MM.1S (cell line): Measurements from ENCODE around the gene UNC5C.

Experiments used
- DNase-seq: peaks from one replicate; pipeline ENCODE4 v3.0.0-alpha.2; 2015
- H2AFZ ChIP-seq: fragments of 300-600 bp; sonication (generic); 2 replicates; pipeline ENCODE4 v1.6.0; 2016; ENCODE audit warnings: antibody characterized with exemption, low read length
- H3F3A ChIP-seq: fragments of 300-600 bp; sonication (generic); 2 replicates; pipeline ENCODE4 v1.6.1; 2016; ENCODE audit warnings: mild to moderate bottlenecking, antibody characterized with exemption, low read length, moderate library complexity, mixed read lengths; ENCODE audit not compliant: insufficient read depth
- H3K27ac ChIP-seq: fragments of 300-600 bp; sonication (generic); 2 replicates; pipeline ENCODE4 v1.5.1; 2016; ENCODE audit warnings: mild to moderate bottlenecking, low read length
- H3K27me3 ChIP-seq: fragments of 300-600 bp; sonication (generic); replicated peaks from 2 replicates; pipeline ENCODE4 v1.6.0; 2016; ENCODE audit warnings: low read length; ENCODE audit not compliant: insufficient read depth
- H3K36me3 ChIP-seq: fragments of 300-600 bp; sonication (generic); replicated peaks from 2 replicates; pipeline ENCODE4 v1.6.1; 2016; ENCODE audit warnings: mild to moderate bottlenecking, low read length, mixed read lengths; ENCODE audit not compliant: insufficient read depth
- H3K4me1 ChIP-seq: fragments of 300-600 bp; sonication (generic); 2 replicates; pipeline ENCODE4 v1.6.1; 2016; ENCODE audit warnings: low read length, mixed read lengths
- H3K4me2 ChIP-seq: fragments of 300-600 bp; sonication (generic); 2 replicates; pipeline ENCODE4 v1.6.0; 2016; ENCODE audit warnings: low read depth, low read length
- H3K4me3 ChIP-seq: fragments of 300-600 bp; sonication (generic); 2 replicates; pipeline ENCODE4 v1.5.1; 2016; ENCODE audit warnings: low read length, mixed read lengths
- H3K79me2 ChIP-seq: fragments of 300-600 bp; sonication (generic); 2 replicates; pipeline ENCODE4 v1.6.1; 2016; ENCODE audit warnings: mixed run types, low read length, mixed read lengths
- H3K9ac ChIP-seq: fragments of 300-600 bp; sonication (generic); 2 replicates; pipeline ENCODE4 v1.6.1; 2016; ENCODE audit warnings: low read length, mixed read lengths
- H3K9me2 ChIP-seq: fragments of 300-600 bp; sonication (generic); replicated peaks from 2 replicates; pipeline ENCODE4 v1.6.1; 2016; ENCODE audit warnings: mild to moderate bottlenecking, low read length, mixed read lengths; ENCODE audit not compliant: insufficient read depth
- H3K9me3 ChIP-seq: fragments of 300-600 bp; sonication (generic); replicated peaks from 2 replicates; pipeline ENCODE4 v1.6.1; 2016; ENCODE audit warnings: mild to moderate bottlenecking, low read length, mixed read lengths; ENCODE audit not compliant: insufficient read depth
- H4K20me1 ChIP-seq: fragments of 300-600 bp; sonication (generic); 2 replicates; pipeline ENCODE4 v1.6.1; 2016; ENCODE audit warnings: mild to moderate bottlenecking, low read length, moderate library complexity, mixed read lengths; ENCODE audit not compliant: insufficient read depth
- EZH2 ChIP-seq: fragments of 300-600 bp; sonication (generic); optimal IDR thresholded peaks from 2 replicates; pipeline ENCODE3; 2017; ENCODE audit warnings: low read depth, mild to moderate bottlenecking, antibody characterized with exemption, low read length, mixed read lengths
- EZH2phosphoT487 ChIP-seq: fragments of 300-600 bp; sonication (generic); IDR thresholded peaks from 2 replicates; pipeline ENCODE4 v1.6.1; 2018; ENCODE audit warnings: antibody characterized with exemption, low read length
- TF ChIP-seq, protein P1 (sequence below): fragments of 300-600 bp; sonication (generic); IDR thresholded peaks from 2 replicates; pipeline ENCODE4 v1.5.1; 2016; ENCODE audit warnings: antibody characterized with exemption, low read length, mixed read lengths

UNC5C gene

DNA sequence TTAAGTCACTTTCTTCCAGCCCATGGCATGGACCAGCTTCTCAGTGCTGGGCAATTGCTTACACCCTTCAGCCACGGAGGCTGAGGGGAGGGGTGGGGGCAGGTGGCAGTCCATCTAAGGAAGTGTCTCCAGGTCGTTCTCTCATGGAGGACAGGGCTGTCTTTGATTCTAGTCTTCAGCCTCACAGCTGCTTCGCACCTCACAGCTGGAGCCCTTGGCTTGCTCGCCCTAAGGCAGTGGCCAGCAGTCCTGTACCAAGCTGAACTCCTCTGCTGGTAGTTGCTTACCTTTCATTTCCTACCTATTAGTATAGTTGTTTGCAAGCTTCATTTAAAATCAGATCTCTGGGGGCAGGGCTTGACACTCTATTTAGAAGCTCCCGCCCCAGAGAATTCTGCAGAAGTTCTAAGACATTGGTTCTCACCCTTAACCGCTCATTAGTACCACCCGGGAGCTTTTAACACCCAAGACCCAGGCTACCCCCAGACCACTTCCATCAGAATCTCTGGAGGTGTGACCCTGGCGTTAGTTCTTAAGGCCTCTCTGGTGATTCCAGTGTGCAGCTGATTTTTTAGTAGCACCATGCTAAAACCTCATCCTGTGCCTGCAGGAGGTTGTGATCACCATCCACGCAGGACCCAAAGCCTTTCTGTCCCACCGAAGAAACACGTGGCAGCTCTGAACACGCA lies 386.8 kb downstream of the UNC5C start:
- no peak overlapping the region for H3K27ac ChIP-seq
- H3K4me2 ChIP-seq, result no peak overlapping the region
- peaks cover 6% of the 10 kb centered on the region; the same call in 1 of the 2 replicates for H3K27me3 ChIP-seq
- no peaks in the 10 kb centered on the region for H3K79me2 ChIP-seq
- H3K4me1 ChIP-seq, result no peaks in the 10 kb centered on the region
- H2AFZ ChIP-seq, result no peak overlapping the region
- no peaks in the 10 kb centered on the region for H3K9me2 ChIP-seq
- no peak overlapping the region for H3K9ac ChIP-seq
- TF ChIP-seq EZH2 (no peak), EZH2phosphoT487 (no peak)
- TF ChIP-seq, protein P1, sequence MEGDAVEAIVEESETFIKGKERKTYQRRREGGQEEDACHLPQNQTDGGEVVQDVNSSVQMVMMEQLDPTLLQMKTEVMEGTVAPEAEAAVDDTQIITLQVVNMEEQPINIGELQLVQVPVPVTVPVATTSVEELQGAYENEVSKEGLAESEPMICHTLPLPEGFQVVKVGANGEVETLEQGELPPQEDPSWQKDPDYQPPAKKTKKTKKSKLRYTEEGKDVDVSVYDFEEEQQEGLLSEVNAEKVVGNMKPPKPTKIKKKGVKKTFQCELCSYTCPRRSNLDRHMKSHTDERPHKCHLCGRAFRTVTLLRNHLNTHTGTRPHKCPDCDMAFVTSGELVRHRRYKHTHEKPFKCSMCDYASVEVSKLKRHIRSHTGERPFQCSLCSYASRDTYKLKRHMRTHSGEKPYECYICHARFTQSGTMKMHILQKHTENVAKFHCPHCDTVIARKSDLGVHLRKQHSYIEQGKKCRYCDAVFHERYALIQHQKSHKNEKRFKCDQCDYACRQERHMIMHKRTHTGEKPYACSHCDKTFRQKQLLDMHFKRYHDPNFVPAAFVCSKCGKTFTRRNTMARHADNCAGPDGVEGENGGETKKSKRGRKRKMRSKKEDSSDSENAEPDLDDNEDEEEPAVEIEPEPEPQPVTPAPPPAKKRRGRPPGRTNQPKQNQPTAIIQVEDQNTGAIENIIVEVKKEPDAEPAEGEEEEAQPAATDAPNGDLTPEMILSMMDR, result no peak
- H3K9me3 ChIP-seq, result no peaks in the 10 kb centered on the region
- no peaks in the 10 kb centered on the region for H4K20me1 ChIP-seq
- no peak overlapping the region for H3K4me3 ChIP-seq
- no peaks in the 10 kb centered on the region for H3F3A ChIP-seq
- H3K36me3 ChIP-seq, result no peaks in the 10 kb centered on the region
- no peak for DNase-seq

DNA sequence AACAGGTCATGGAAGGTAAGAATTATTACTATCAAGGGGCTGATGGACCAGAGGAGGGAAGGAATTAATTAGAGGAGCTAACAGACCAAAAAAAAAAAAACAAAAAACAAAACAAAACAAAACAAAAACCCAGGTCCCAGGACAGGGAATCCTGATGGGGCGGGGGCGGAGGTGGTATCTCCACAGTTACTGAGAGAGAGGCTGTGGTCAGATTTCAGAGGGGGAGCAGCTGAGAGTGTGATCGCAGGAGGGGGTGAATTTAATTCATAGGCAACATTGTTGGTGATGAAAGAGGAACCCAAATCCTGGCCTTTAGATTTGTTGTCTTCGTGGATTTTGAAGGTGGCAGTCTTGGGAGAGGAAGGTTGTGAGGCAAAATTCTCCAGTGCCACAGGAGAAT lies 389.4 kb downstream of the UNC5C start:
- no peak overlapping the region for H3K4me2 ChIP-seq
- no peak overlapping the region for H3K4me3 ChIP-seq
- DNase-seq, result no peak
- H3K9ac ChIP-seq, result no peak overlapping the region
- no peaks in the 10 kb centered on the region for H3K4me1 ChIP-seq
- H3K9me2 ChIP-seq, result no peaks in the 10 kb centered on the region
- no peaks in the 10 kb centered on the region for H3K79me2 ChIP-seq
- H3K27me3 ChIP-seq, result peaks cover 6% of the 10 kb centered on the region; the same call in 1 of the 2 replicates
- no peaks in the 10 kb centered on the region for H3F3A ChIP-seq
- H2AFZ ChIP-seq, result no peak overlapping the region
- H3K9me3 ChIP-seq, result no peaks in the 10 kb centered on the region
- H3K36me3 ChIP-seq, result no peaks in the 10 kb centered on the region
- no peak for TF ChIP-seq EZH2phosphoT487
- TF ChIP-seq EZH2, result no peak
- TF ChIP-seq, protein P1, result no peak
- no peak overlapping the region for H3K27ac ChIP-seq
- H4K20me1 ChIP-seq, result no peaks in the 10 kb centered on the region

DNA sequence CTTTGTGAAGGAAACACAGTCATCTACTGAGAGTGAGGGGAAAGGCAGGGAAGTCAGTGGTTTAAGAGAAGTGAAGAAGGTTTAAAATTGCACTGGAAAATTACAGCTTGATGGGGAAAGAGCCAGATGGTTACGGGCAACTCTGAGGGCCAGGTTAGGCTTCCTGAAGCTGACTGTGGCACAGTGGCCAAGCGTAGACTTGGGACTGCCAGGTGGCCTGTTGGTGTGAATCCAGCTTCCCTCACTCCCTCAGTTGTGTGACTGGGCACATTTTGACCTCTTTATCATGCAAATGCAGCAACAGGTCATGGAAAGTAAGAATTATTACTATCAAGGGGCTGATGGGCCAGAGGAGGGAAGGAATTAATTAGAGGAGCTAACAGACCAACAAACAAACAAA lies 390.1 kb downstream of the UNC5C start:
- no peak overlapping the region for H3K9ac ChIP-seq
- H4K20me1 ChIP-seq, result no peaks in the 10 kb centered on the region
- no peaks in the 10 kb centered on the region for H3K4me1 ChIP-seq
- H3K4me2 ChIP-seq, result no peak overlapping the region
- H3K27ac ChIP-seq, result no peak overlapping the region
- no peaks in the 10 kb centered on the region for H3K9me2 ChIP-seq
- no peaks in the 10 kb centered on the region for H3F3A ChIP-seq
- no peak overlapping the region for H2AFZ ChIP-seq
- H3K79me2 ChIP-seq, result no peaks in the 10 kb centered on the region
- H3K9me3 ChIP-seq, result no peaks in the 10 kb centered on the region
- H3K27me3 ChIP-seq, result peaks cover 6% of the 10 kb centered on the region; the same call in 1 of the 2 replicates
- no peaks in the 10 kb centered on the region for H3K36me3 ChIP-seq
- DNase-seq, result no peak
- TF ChIP-seq EZH2 (no peak), EZH2phosphoT487 (no peak)
- TF ChIP-seq, protein P1, result no peak
- no peak overlapping the region for H3K4me3 ChIP-seq
